ENCODE data around the gene PEAK3.

PEAK3 gene

GRCh38 chr19:2255112-2255845, 26.7 kb downstream of the PEAK3 start:
- Mint-ChIP-seq H3K36me3 (ENCODE audit: low read depth) (no peaks in the 10 kb centered on the region), H3K9me3 (no peaks in the 10 kb centered on the region), H3K4me1 (ENCODE audit: low read depth) (peaks cover 19% of the 10 kb centered on the region), H3K4me3 (no peak overlapping the region), H3K27ac (no peak overlapping the region), H3K27me3 (ENCODE audit: low read depth) (peaks cover 8% of the 10 kb centered on the region)

DNA sequence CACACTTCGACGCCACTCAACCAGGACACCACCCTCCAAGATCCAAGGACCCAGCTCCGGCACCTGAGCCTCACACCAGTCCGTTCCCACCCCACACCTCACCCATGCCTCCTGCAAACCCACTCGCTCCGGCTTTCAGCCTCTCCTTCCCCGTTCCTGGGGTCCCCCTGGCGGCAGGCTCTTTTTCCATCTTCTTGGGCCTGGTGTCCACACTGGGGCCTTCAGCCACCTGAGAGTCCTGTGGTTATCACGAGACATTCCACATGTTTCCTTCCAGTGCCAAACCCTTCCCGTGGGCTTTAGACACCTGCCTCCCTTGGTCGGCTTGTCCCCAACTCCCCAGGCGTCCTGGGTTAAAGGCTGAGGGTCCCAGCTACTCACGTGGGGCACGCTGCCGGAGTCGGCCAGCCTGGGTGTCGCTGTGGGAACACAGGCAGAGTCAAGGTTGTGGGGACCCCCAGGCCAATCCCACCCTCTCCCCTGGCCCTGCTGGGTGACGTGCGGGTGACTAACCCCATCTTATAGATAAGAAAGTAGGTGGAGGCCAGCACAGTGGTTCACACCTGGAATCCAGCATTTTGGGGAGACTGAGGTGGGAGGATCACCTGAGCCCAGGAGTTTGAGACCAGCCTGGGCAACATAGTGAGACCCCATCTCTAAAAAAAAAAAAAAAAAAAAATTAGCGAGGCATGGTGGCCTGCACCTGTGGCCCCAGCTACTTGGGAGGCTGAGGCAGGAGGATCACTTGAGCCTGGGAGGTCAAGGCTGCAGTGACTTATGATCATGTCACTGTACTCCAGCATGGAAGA, 27.7 kb downstream of the PEAK3 start:
- peaks cover 17% of the 10 kb centered on the region for H3K4me1 Mint-ChIP-seq (ENCODE audit: low read depth)
- peaks cover 8% of the 10 kb centered on the region for H3K27me3 Mint-ChIP-seq (ENCODE audit: low read depth)
- H3K4me3 Mint-ChIP-seq: no peak overlapping the region
- H3K27ac Mint-ChIP-seq: no peak overlapping the region
- H3K9me3 Mint-ChIP-seq: no peaks in the 10 kb centered on the region
- no peaks in the 10 kb centered on the region for H3K36me3 Mint-ChIP-seq (ENCODE audit: low read depth)

GRCh38 chr19:2253106-2254063, 28.6 kb downstream of the PEAK3 start:
- Mint-ChIP-seq H3K4me1 (ENCODE audit: low read depth) (peaks cover 11% of the 10 kb centered on the region), H3K9me3 (no peaks in the 10 kb centered on the region), H3K27ac (no peak overlapping the region), H3K4me3 (peak overlapping the region; percentile 17), H3K36me3 (ENCODE audit: low read depth) (peaks cover 3% of the 10 kb centered on the region), H3K27me3 (ENCODE audit: low read depth) (peaks cover 8% of the 10 kb centered on the region)

GRCh38 chr19:2252797-2253105, 29.2 kb downstream of the PEAK3 start:
- Mint-ChIP-seq H3K4me3 (peak overlapping the region; percentile 7), H3K27ac (no peak overlapping the region), H3K4me1 (ENCODE audit: low read depth) (peaks cover 5% of the 10 kb centered on the region), H3K27me3 (ENCODE audit: low read depth) (peaks cover 8% of the 10 kb centered on the region), H3K9me3 (no peaks in the 10 kb centered on the region), H3K36me3 (ENCODE audit: low read depth) (peaks cover 4% of the 10 kb centered on the region)

GRCh38 chr19:2252055-2252796, 29.7 kb downstream of the PEAK3 start:
- Mint-ChIP-seq H3K27me3 (ENCODE audit: low read depth) (peaks cover 8% of the 10 kb centered on the region), H3K27ac (no peak overlapping the region), H3K9me3 (no peaks in the 10 kb centered on the region), H3K36me3 (ENCODE audit: low read depth) (peaks cover 4% of the 10 kb centered on the region), H3K4me1 (ENCODE audit: low read depth) (peaks cover 2% of the 10 kb centered on the region), H3K4me3 (peak overlapping the region; percentile 7)

- Mint-ChIP-seq H3K27me3 (ENCODE audit: low read depth) (peaks cover 8% of the 10 kb centered on the region), H3K4me3 (no peak overlapping the region), H3K27ac (no peak overlapping the region), H3K9me3 (no peaks in the 10 kb centered on the region), H3K36me3 (ENCODE audit: low read depth) (peaks cover 7% of the 10 kb centered on the region), H3K4me1 (ENCODE audit: low read depth) (peaks cover 2% of the 10 kb centered on the region)
Observed at GRCh38 chr19:2251106-2252054, 30.6 kb downstream of the PEAK3 start.

GRCh38 chr19:2250766-2251105, 31.2 kb downstream of the PEAK3 start:
- Mint-ChIP-seq H3K4me3 (no peak overlapping the region), H3K36me3 (ENCODE audit: low read depth) (peaks cover 9% of the 10 kb centered on the region), H3K4me1 (ENCODE audit: low read depth) (peaks cover 2% of the 10 kb centered on the region), H3K27me3 (ENCODE audit: low read depth) (peaks cover 8% of the 10 kb centered on the region), H3K27ac (no peak overlapping the region), H3K9me3 (no peaks in the 10 kb centered on the region)

GRCh38 chr19:2249880-2250765, 31.9 kb downstream of the PEAK3 start:
- H3K4me3 Mint-ChIP-seq: no peak overlapping the region
- H3K9me3 Mint-ChIP-seq: no peaks in the 10 kb centered on the region
- H3K36me3 Mint-ChIP-seq (ENCODE audit: low read depth): peaks cover 10% of the 10 kb centered on the region
- peaks cover 2% of the 10 kb centered on the region for H3K4me1 Mint-ChIP-seq (ENCODE audit: low read depth)
- peaks cover 8% of the 10 kb centered on the region for H3K27me3 Mint-ChIP-seq (ENCODE audit: low read depth)
- no peak overlapping the region for H3K27ac Mint-ChIP-seq

GRCh38 chr19:2249010-2249866, 32.7 kb downstream of the PEAK3 start, which contains the start of gene AMH:
AMH (plus strand) TSS chr19:2249323; CDS start chr19:2249333, 10 bp downstream.
- H3K4me3 Mint-ChIP-seq: no peak within 1 kb of the TSS
- no peak within 1 kb of the TSS for H3K27ac Mint-ChIP-seq
- peaks cover 14% of the 10 kb centered on the region for H3K36me3 Mint-ChIP-seq (ENCODE audit: low read depth)
- no peaks in the 10 kb centered on the region for H3K9me3 Mint-ChIP-seq
- peaks cover 2% of the 10 kb centered on the region for H3K4me1 Mint-ChIP-seq (ENCODE audit: low read depth)
- H3K27me3 Mint-ChIP-seq (ENCODE audit: low read depth): peaks cover 7% of the 10 kb centered on the region

DNA sequence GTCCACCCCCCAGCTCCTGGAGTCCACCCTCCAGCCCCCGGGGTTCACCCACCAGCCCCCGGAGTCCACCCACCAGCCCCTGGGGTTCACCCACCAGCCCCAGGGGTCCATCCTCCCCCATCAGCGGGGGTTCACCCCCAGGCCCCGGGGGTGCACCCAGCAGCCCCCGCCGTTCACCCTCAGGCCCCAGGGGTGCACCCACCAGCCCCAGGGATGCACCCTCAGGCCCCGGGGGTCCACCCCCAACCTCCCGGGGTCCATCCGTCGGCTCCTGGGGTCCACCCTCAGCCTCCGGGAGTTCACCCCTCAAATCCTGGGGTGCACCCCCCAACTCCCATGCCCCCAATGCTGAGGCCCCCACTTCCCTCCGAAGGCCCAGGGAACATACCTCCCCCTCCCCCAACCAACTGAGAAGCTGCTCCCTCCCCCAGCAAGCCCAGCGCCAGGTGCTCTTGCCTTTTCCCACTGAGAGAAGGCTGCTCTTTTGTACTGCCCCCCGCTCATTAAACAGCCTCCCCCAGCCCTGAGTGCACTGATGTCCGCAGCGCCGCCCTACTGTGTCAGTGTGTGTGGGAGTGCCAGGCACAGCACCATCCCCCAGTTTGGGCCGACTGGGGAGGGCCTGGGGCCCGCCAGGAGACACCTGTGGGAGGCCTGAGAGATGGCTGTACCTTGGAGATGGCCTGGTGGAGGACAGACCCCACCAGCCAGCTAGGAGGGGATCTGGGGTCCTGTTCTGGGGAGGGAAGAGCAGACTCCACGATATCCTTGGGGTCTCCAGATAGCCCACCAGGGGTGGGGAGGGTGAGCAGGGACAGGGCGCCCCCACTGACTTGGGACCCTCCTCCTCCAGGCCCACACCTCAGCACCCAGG, 33.6 kb downstream of the PEAK3 start:
- Mint-ChIP-seq H3K27ac (no peak overlapping the region), H3K4me1 (ENCODE audit: low read depth) (peaks cover 2% of the 10 kb centered on the region), H3K4me3 (no peak overlapping the region), H3K36me3 (ENCODE audit: low read depth) (peaks cover 14% of the 10 kb centered on the region), H3K9me3 (no peaks in the 10 kb centered on the region), H3K27me3 (ENCODE audit: low read depth) (peaks cover 4% of the 10 kb centered on the region)

DNA sequence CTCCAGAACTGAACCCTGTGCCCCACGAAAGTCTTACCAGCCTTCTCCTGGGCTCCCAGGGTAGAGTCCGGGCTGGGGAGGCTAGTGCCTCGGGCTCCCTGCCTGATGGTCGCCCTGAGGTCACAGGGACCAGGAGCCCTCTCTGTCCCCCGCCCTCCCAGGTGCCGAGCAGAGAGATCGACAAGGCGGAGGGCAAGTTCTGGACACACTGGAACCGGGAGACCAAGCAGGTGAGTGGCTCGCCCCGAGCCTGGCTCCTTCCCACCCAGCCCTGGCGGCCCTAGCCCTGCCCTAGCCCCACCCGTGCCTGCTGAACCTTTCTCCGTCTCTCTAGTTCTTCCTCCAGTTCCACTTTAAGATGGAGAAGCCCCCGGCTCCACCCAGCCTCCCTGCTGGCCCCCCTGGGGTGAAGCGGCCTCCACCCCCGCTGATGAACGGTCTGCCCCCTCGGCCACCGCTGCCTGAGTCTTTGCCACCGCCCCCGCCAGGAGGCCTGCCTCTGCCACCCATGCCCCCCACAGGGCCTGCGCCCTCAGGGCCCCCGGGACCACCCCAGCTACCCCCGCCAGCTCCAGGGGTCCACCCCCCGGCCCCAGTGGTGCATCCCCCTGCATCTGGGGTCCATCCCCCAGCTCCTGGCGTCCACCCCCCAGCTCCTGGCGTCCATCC, 34.4 kb downstream of the PEAK3 start:
- Mint-ChIP-seq H3K36me3 (ENCODE audit: low read depth) (peaks cover 17% of the 10 kb centered on the region), H3K27ac (no peak overlapping the region), H3K4me3 (no peak overlapping the region), H3K9me3 (no peaks in the 10 kb centered on the region), H3K27me3 (ENCODE audit: low read depth) (peaks cover 2% of the 10 kb centered on the region), H3K4me1 (ENCODE audit: low read depth) (peaks cover 6% of the 10 kb centered on the region)

Measured in T-helper 1 cell treated with Interleukin-12 subunit alpha and Interleukin-12 subunit beta and Interleukin-4 antibody, amounts not matched to agents 30 μg/mL and 1 μg/mL, for 36 hours (primary cell).